Raji (cell line): ENCODE measurements around the gene MARCKSL1.

Experiments used
- POLR2A ChIP-seq: IDR thresholded peaks from 2 replicates; pipeline ENCODE4 v1.6.1; 2011; ENCODE audit warnings: low read depth, low read length, control low read depth; ENCODE audit not compliant: insufficient read depth

MARCKSL1 gene

DNA sequence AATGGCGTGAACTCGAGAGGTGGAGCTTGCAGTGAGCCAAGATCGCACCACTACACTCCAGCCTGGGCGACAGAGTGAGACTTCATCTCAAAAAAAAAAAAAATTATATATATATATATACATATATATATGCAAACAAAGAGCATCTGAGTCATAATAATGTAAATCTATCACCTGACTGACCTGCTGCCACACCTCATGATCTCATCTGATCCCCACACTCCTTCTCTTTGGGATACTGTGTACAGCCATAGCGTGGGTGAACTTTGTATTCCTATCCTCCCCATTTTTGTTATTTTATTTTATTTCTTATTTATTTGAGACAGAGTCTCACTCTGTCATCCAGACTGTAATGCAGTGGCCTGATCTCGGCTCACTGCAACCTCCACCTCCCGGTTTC is 46.8 kb downstream of the MARCKSL1 start:
- TF ChIP-seq POLR2A, result no peak

DNA sequence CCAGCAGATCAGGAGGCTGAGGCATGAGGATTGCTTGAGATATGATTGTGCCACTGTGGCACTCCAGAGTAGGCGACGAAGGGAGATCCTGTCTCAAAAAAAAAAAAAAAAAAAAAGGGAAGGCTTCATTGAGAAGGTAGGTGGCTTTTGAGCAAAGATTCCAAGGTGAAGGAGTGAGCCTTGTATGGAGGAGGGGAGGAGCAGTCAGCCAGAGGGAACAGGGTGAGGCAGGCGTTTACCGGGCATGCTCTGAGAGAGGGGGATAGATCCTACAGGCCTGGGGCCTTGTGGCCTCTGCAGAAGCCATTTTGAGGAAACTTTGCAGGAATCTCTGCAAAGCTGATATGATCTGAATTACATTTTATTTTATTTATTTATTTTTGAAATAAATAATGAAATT is 49.3 kb downstream of the MARCKSL1 start:
- TF ChIP-seq POLR2A, result no peak

DNA sequence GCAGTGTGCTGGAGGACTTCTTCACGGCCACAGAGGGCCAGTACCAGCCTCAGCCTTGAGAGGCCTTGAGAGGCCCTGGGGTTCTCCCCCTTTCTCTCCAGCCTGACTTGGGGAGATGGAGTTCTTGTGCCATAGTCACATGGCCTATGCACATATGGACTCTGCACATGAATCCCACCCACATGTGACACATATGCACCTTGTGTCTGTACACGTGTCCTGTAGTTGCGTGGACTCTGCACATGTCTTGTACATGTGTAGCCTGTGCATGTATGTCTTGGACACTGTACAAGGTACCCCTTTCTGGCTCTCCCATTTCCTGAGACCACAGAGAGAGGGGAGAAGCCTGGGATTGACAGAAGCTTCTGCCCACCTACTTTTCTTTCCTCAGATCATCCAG is 50.4 kb downstream of the MARCKSL1 start:
- TF ChIP-seq POLR2A, result no peak
